ENCODE measurements around the gene FKBP5.

GRCh38 chr6:35586542-35586941 is 102.2 kb downstream of the FKBP5 start:
- TF ChIP-seq, protein P1, sequence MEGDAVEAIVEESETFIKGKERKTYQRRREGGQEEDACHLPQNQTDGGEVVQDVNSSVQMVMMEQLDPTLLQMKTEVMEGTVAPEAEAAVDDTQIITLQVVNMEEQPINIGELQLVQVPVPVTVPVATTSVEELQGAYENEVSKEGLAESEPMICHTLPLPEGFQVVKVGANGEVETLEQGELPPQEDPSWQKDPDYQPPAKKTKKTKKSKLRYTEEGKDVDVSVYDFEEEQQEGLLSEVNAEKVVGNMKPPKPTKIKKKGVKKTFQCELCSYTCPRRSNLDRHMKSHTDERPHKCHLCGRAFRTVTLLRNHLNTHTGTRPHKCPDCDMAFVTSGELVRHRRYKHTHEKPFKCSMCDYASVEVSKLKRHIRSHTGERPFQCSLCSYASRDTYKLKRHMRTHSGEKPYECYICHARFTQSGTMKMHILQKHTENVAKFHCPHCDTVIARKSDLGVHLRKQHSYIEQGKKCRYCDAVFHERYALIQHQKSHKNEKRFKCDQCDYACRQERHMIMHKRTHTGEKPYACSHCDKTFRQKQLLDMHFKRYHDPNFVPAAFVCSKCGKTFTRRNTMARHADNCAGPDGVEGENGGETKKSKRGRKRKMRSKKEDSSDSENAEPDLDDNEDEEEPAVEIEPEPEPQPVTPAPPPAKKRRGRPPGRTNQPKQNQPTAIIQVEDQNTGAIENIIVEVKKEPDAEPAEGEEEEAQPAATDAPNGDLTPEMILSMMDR (IDR thresholded peaks at IDR 0.05; ENCODE audit: poor library complexity), result no peak
- no peak for TF ChIP-seq EZH2 (IDR thresholded peaks at IDR 0.05; ENCODE audit: borderline replicate concordance)
- TF ChIP-seq EZH2phosphoT487 (IDR thresholded peaks at IDR 0.05; ENCODE audit: low read depth, severe bottlenecking, unreplicated experiment), result no peak
